Activated CD8-positive, alpha-beta T cell treated with anti-CD3 and anti-CD28 coated beads for 36 hours (primary cell): ENCODE measurements around the gene KREMEN1. TPM values are rescaled to one million over a fixed set of nuclear protein-coding genes. Genes with fewer than 3 reads are reported as not detected.

Experiments used
- ATAC-seq: fragments of 200-7000 bp; cut with Tn5 transposase; one replicate; pipeline ENCODE4 v1.10.0; 2021; ENCODE audit warnings: mild to moderate bottlenecking, moderate library complexity
- CTCF ChIA-PET: fragments of 350-600 bp; sonication (Branson Sonifier 250); formaldehyde crosslinking; loops from one replicate; lab custom pipeline; 2021; ENCODE audit warnings: antibody characterized with exemption; lab: Charles Lee
- POLR2A ChIA-PET: fragments of 350-600 bp; sonication (Branson Sonifier 250); formaldehyde crosslinking; loops from one replicate; lab custom pipeline; 2021; ENCODE audit warnings: antibody characterized with exemption; lab: Charles Lee
- DNase-seq: peaks from one replicate; pipeline ENCODE4 v3.0.0-alpha.2; 2020
- H3K27ac Mint-ChIP-seq: one replicate; pipeline ENCODE4 v1.8.0; 2021; ENCODE audit warnings: mild to moderate bottlenecking, mixed read lengths
- H3K27me3 Mint-ChIP-seq: one replicate; pipeline ENCODE4 v1.8.0; 2021; ENCODE audit warnings: mixed read lengths
- H3K36me3 Mint-ChIP-seq: one replicate; pipeline ENCODE4 v1.8.0; 2021; ENCODE audit warnings: low read depth, mixed read lengths
- H3K4me1 Mint-ChIP-seq: one replicate; pipeline ENCODE4 v1.8.0; 2021; ENCODE audit warnings: low read depth, mixed read lengths
- H3K4me3 Mint-ChIP-seq: one replicate; pipeline ENCODE4 v1.8.0; 2021; ENCODE audit warnings: mild to moderate bottlenecking, moderate library complexity, mixed read lengths
- H3K9me3 Mint-ChIP-seq: one replicate; pipeline ENCODE4 v1.8.0; 2021; ENCODE audit warnings: mixed read lengths
- CTCF ChIP-seq: fragments of 200-600 bp; IDR thresholded peaks from one replicate; pipeline ENCODE4 v1.8.0; 2022; ENCODE audit warnings: antibody characterized with exemption, mild to moderate bottlenecking
- intact Hi-C: fragments of 100-400 bp; cut with micrococcal nuclease; formaldehyde crosslinking; loops from one replicate; pipeline ENCODE4 v1.10.0; 2022
- total RNA-seq, 2 experiments: library from RNA; stranded (reverse); gene quantifications; one replicate each; pipeline ENCODE4 v1.2.3, GENCODE V29; 2021

KREMEN1 gene
- total RNA-seq, 2 experiments from 2014 or later: 0.11 to 0.43 TPM

- intact Hi-C loops: no loop called here
- CTCF ChIA-PET: no interaction called here
- ATAC-seq (no peak), DNase-seq (no peak)
- TF ChIP-seq CTCF: no peak
- H3K9me3 Mint-ChIP-seq: peaks cover 13% of the 10 kb centered on the region
- peaks cover 2% of the 10 kb centered on the region for H3K36me3 Mint-ChIP-seq
- no peak overlapping the region for H3K4me3 Mint-ChIP-seq
- peaks cover 6% of the 10 kb centered on the region for H3K4me1 Mint-ChIP-seq
- no peak overlapping the region for H3K27ac Mint-ChIP-seq
- POLR2A ChIA-PET: no interaction called here
- H3K27me3 Mint-ChIP-seq: peaks cover 17% of the 10 kb centered on the region
These were observed 99.4 kb downstream of the KREMEN1 start for GRCh38 chr22:29172216-29172615.

GRCh38 chr22:29175312-29175835 lies 102.5 kb downstream of the KREMEN1 start:
- DNase-seq (no peak), ATAC-seq (no peak)
- intact Hi-C loops: no loop called here
- Mint-ChIP-seq H3K4me3 (no peak overlapping the region), H3K27ac (no peak overlapping the region), H3K36me3 (peaks cover 2% of the 10 kb centered on the region), H3K4me1 (no peaks in the 10 kb centered on the region), H3K9me3 (peaks cover 13% of the 10 kb centered on the region), H3K27me3 (peaks cover 13% of the 10 kb centered on the region)
- POLR2A ChIA-PET: no interaction called here
- TF ChIP-seq CTCF: no peak
- CTCF ChIA-PET: interaction anchor here (1.5 kb wide), 1 partner anchor 21 kb away, joined by 5 read pairs; no protein-coding TSS in a partner anchor

GRCh38 chr22:29183971-29184848 lies 111.4 kb downstream of the KREMEN1 start:
- Mint-ChIP-seq H3K27me3 (no peaks in the 10 kb centered on the region), H3K27ac (no peak overlapping the region), H3K9me3 (no peaks in the 10 kb centered on the region), H3K4me1 (no peaks in the 10 kb centered on the region), H3K4me3 (no peak overlapping the region), H3K36me3 (no peaks in the 10 kb centered on the region)
- ATAC-seq (no peak), DNase-seq (no peak)
- CTCF ChIA-PET: interaction anchor here (1.3 to 1.4 kb wide), 2 partner anchors 22 to 61 kb away, joined by 3 to 6 read pairs; partner anchors contain the start of gene EMID1
- no peak for TF ChIP-seq CTCF
- intact Hi-C loops: no loop called here
- POLR2A ChIA-PET: interaction anchor here (0.9 kb wide), 1 partner anchor 14 kb away, joined by 3 read pairs; no protein-coding TSS in a partner anchor

- ChIA-PET CTCF (interaction anchor here (1.3 to 1.4 kb wide), 2 partner anchors 21 to 61 kb away, joined by 3 to 6 read pairs; partner anchors contain the start of gene EMID1), POLR2A (interaction anchor here (0.9 kb wide), 1 partner anchor 13 kb away, joined by 3 read pairs; no protein-coding TSS in a partner anchor)
- H3K27me3 Mint-ChIP-seq: no peaks in the 10 kb centered on the region
- no peak overlapping the region for H3K27ac Mint-ChIP-seq
- no peak overlapping the region for H3K4me3 Mint-ChIP-seq
- H3K4me1 Mint-ChIP-seq: no peaks in the 10 kb centered on the region
- intact Hi-C loops: no loop called here
- DNase-seq (no peak), ATAC-seq (no peak)
- no peaks in the 10 kb centered on the region for H3K36me3 Mint-ChIP-seq
- TF ChIP-seq CTCF: no peak
- no peaks in the 10 kb centered on the region for H3K9me3 Mint-ChIP-seq
These were observed 112.1 kb downstream of the KREMEN1 start for GRCh38 chr22:29184849-29185490.
